Activated CD8-positive, alpha-beta T cell treated with anti-CD3 and anti-CD28 coated beads for 36 hours (primary cell): Measurements from ENCODE around the gene RASGRF1. TPM values are rescaled to one million over a fixed set of nuclear protein-coding genes. Genes with fewer than 3 reads are reported as not detected.

Experiments
- ATAC-seq: fragments of 200-7000 bp; cut with Tn5 transposase; one replicate; pipeline ENCODE4 v1.10.0; 2021; ENCODE audit warnings: mild to moderate bottlenecking, moderate library complexity
- CTCF ChIA-PET: fragments of 350-600 bp; sonication (Branson Sonifier 250); formaldehyde crosslinking; loops from one replicate; lab custom pipeline; 2021; ENCODE audit warnings: antibody characterized with exemption; lab: Charles Lee
- POLR2A ChIA-PET: fragments of 350-600 bp; sonication (Branson Sonifier 250); formaldehyde crosslinking; loops from one replicate; lab custom pipeline; 2021; ENCODE audit warnings: antibody characterized with exemption; lab: Charles Lee
- DNase-seq: peaks from one replicate; pipeline ENCODE4 v3.0.0-alpha.2; 2020
- H3K27ac Mint-ChIP-seq: one replicate; pipeline ENCODE4 v1.8.0; 2021; ENCODE audit warnings: mild to moderate bottlenecking, mixed read lengths
- H3K27me3 Mint-ChIP-seq: one replicate; pipeline ENCODE4 v1.8.0; 2021; ENCODE audit warnings: mixed read lengths
- H3K36me3 Mint-ChIP-seq: one replicate; pipeline ENCODE4 v1.8.0; 2021; ENCODE audit warnings: low read depth, mixed read lengths
- H3K4me1 Mint-ChIP-seq: one replicate; pipeline ENCODE4 v1.8.0; 2021; ENCODE audit warnings: low read depth, mixed read lengths
- H3K4me3 Mint-ChIP-seq: one replicate; pipeline ENCODE4 v1.8.0; 2021; ENCODE audit warnings: mild to moderate bottlenecking, moderate library complexity, mixed read lengths
- H3K9me3 Mint-ChIP-seq: one replicate; pipeline ENCODE4 v1.8.0; 2021; ENCODE audit warnings: mixed read lengths
- intact Hi-C: fragments of 100-400 bp; cut with micrococcal nuclease; formaldehyde crosslinking; loops from one replicate; pipeline ENCODE4 v1.10.0; 2022
- total RNA-seq, 2 experiments: library from RNA; stranded (reverse); gene quantifications; one replicate each; pipeline ENCODE4 v1.2.3, GENCODE V29; 2021
- TF ChIP-seq, protein P1 (sequence below): fragments of 200-600 bp; IDR thresholded peaks from one replicate; pipeline ENCODE4 v1.8.0; 2022; ENCODE audit warnings: antibody characterized with exemption, mild to moderate bottlenecking

Gene RASGRF1
- total RNA-seq, 2 experiments from 2014 or later = not detected

DNA sequence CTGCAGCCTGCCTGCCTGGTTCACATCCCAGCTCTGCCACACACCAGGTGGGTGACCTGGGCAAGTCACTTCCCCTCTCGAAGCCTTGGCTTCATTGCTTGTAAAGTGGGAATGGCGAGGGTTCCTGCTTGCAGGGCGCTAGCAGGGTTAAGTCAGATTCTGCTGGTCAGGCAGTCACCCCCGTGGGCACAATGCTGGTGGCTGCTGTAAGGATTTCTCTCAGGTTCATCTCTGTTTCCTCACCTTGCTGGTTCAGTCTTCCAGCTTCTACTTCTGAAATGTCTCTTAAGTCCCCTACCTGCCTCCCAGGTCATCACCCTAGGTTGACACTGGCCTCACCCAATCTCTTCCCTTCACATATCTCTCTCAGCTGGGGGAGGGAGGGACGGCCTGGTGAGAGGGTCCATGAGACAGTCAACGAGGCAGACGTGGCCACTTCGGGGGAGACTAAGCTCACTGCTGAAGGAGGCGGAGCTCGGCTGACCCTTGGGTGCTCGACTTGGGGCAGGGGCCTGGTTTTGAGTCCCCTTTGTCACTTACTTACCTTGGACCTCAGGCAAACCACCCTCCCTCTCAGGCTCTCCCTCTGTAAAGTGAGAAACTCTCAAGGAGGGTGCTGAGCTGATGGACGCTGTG, 157.3 kb downstream of the RASGRF1 start:
- peaks cover 6% of the 10 kb centered on the region for H3K27me3 Mint-ChIP-seq
- H3K27ac Mint-ChIP-seq = no peak overlapping the region
- peaks cover under 1% of the 10 kb centered on the region for H3K36me3 Mint-ChIP-seq
- H3K4me1 Mint-ChIP-seq = peaks cover 13% of the 10 kb centered on the region
- ATAC-seq = no peak
- no peak for DNase-seq
- no peaks in the 10 kb centered on the region for H3K9me3 Mint-ChIP-seq
- intact Hi-C loops = no loop called here
- ChIA-PET CTCF (no interaction called here), POLR2A (interaction anchor here (0.6 kb wide), 1 partner anchor 178 kb away, joined by 3 read pairs; no protein-coding TSS in a partner anchor)
- H3K4me3 Mint-ChIP-seq = no peak overlapping the region
- TF ChIP-seq, protein P1, sequence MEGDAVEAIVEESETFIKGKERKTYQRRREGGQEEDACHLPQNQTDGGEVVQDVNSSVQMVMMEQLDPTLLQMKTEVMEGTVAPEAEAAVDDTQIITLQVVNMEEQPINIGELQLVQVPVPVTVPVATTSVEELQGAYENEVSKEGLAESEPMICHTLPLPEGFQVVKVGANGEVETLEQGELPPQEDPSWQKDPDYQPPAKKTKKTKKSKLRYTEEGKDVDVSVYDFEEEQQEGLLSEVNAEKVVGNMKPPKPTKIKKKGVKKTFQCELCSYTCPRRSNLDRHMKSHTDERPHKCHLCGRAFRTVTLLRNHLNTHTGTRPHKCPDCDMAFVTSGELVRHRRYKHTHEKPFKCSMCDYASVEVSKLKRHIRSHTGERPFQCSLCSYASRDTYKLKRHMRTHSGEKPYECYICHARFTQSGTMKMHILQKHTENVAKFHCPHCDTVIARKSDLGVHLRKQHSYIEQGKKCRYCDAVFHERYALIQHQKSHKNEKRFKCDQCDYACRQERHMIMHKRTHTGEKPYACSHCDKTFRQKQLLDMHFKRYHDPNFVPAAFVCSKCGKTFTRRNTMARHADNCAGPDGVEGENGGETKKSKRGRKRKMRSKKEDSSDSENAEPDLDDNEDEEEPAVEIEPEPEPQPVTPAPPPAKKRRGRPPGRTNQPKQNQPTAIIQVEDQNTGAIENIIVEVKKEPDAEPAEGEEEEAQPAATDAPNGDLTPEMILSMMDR = no peak

- ChIA-PET CTCF (no interaction called here), POLR2A (interaction anchor here (1.0 kb wide), 1 partner anchor 25 kb away, joined by 3 read pairs; no protein-coding TSS in a partner anchor)
- H3K27me3 Mint-ChIP-seq = peaks cover 2% of the 10 kb centered on the region
- no peak overlapping the region for H3K27ac Mint-ChIP-seq
- peaks cover 6% of the 10 kb centered on the region for H3K4me1 Mint-ChIP-seq
- H3K9me3 Mint-ChIP-seq = no peaks in the 10 kb centered on the region
- intact Hi-C loops = no loop called here
- H3K4me3 Mint-ChIP-seq = no peak overlapping the region
- TF ChIP-seq, protein P1 = no peak
- DNase-seq (no peak), ATAC-seq (no peak)
- H3K36me3 Mint-ChIP-seq = no peaks in the 10 kb centered on the region
Measured at GRCh38 chr15:78932258-78932808, 158.2 kb downstream of the RASGRF1 start.

- Mint-ChIP-seq H3K36me3 (no peaks in the 10 kb centered on the region), H3K4me3 (no peak overlapping the region), H3K9me3 (no peaks in the 10 kb centered on the region), H3K27ac (no peak overlapping the region), H3K4me1 (no peaks in the 10 kb centered on the region), H3K27me3 (peaks cover 1% of the 10 kb centered on the region)
- TF ChIP-seq, protein P1 = no peak
- DNase-seq (no peak), ATAC-seq (no peak)
- CTCF ChIA-PET = no interaction called here
- intact Hi-C loops = no loop called here
- POLR2A ChIA-PET = interaction anchor here (1.0 kb wide), 1 partner anchor 24 kb away, joined by 3 read pairs; no protein-coding TSS in a partner anchor
Measured at GRCh38 chr15:78931439-78932257, 158.9 kb downstream of the RASGRF1 start.

DNA sequence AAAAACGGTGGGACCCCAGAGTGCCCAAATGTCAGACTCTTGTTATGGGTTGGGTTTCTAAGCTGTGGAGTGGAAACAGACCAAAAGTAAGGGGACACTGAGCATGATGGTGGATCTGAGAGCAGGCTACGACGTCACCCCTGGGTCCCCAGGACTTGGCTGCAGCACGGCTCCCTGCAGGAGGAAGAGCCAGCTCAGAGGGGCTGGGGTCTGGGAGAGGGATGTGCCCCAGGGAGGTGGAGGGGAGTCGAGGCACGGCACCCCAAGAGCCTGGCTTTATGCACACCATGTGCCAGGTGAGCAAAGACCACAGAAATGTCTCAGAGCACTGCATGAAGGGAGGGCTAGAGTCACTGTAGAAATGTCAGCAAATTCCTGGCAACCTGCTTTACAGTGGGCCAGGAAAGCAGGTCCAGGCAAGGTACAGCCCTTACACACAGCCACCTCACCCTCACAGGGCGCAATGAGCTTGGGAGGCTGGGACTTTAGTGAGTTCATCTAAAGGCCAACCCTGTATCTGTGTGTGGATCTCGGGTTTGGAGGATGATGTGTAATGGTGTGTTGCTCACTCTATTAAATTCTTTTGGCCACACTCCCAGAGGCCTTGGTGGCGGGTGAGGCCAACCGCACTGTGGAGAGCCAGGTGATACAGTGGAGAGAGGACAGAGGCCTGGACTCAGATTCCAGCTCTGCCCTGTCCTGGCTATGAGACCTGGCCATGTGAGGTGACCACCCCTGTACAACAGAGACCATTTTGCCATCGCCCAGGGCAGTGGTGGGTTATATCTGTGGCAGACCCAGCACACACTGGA, 159.8 kb downstream of the RASGRF1 start:
- no peak overlapping the region for H3K4me3 Mint-ChIP-seq
- TF ChIP-seq, protein P1 = no peak
- no peak for DNase-seq
- POLR2A ChIA-PET = no interaction called here
- peaks cover 1% of the 10 kb centered on the region for H3K27me3 Mint-ChIP-seq
- no peaks in the 10 kb centered on the region for H3K9me3 Mint-ChIP-seq
- peak; percentile 20 for ATAC-seq
- no peaks in the 10 kb centered on the region for H3K36me3 Mint-ChIP-seq
- CTCF ChIA-PET = no interaction called here
- H3K4me1 Mint-ChIP-seq = no peaks in the 10 kb centered on the region
- H3K27ac Mint-ChIP-seq = no peak overlapping the region
- intact Hi-C loops = no loop called here
